GM23338 (cell line): ENCODE results near the gene UBE2D4. TPM values are rescaled to one million over a fixed set of nuclear protein-coding genes. Genes with fewer than 3 reads are reported as not detected.

Experiments used
- CREB1 ChIP-seq: fragments of 250-450 bp; sonication (Bioruptor Pico); IDR thresholded peaks from 2 replicates; pipeline ENCODE4 v1.5.0; 2020; ENCODE audit warnings: low read depth, mild to moderate bottlenecking, moderate library complexity
- EZH2 ChIP-seq: fragments of 200-600 bp; sonication (generic); IDR thresholded peaks from one replicate; pipeline ENCODE4 v1.8.0; 2017; ENCODE audit warnings: antibody characterized with exemption, mild to moderate bottlenecking, low read depth; ENCODE audit not compliant: unreplicated experiment
- EZH2phosphoT487 ChIP-seq: fragments of 200-600 bp; sonication (generic); IDR thresholded peaks from one replicate; pipeline ENCODE4 v1.8.1; 2018; ENCODE audit warnings: antibody characterized with exemption; ENCODE audit not compliant: unreplicated experiment
- NANOG ChIP-seq: IDR thresholded peaks from 2 replicates; pipeline ENCODE4 v1.6.1; 2016; ENCODE audit warnings: antibody characterized with exemption, borderline replicate concordance
- POLR2AphosphoS5 ChIP-seq: IDR thresholded peaks from 2 replicates; pipeline ENCODE4 v1.6.1; 2016; ENCODE audit warnings: antibody characterized with exemption, low read depth
- STAT1 ChIP-seq: IDR thresholded peaks from one replicate; pipeline ENCODE4 v1.6.1; 2016; ENCODE audit warnings: antibody characterized with exemption; ENCODE audit not compliant: unreplicated experiment
- ZNF114 ChIP-seq: fragments of 250-450 bp; sonication (Bioruptor Pico); IDR thresholded peaks from 2 replicates; pipeline ENCODE4 v1.5.0; 2020; ENCODE audit warnings: mild to moderate bottlenecking, moderate library complexity
- ZNF331 ChIP-seq: fragments of 250-450 bp; sonication (Bioruptor Pico); IDR thresholded peaks from 2 replicates; pipeline ENCODE4 v1.5.0; 2020; ENCODE audit warnings: low read depth, mild to moderate bottlenecking, moderate library complexity
- polyA plus RNA-seq: library from polyadenylated mRNA; unstranded; fragments of >200 nt; fragmentation: Nextera tagmentation; extraction: Ambion mirVana; gene quantifications from 2 replicates; pipeline ENCODE4 v1.2.1, GENCODE V29; 2016
- total RNA-seq: library from RNA; depleted of rRNA; stranded (reverse); fragments of >200 nt; shearing (Covaris generic); gene quantifications from 2 replicates; pipeline ENCODE4 v1.2.3, GENCODE V29; 2014
- TF ChIP-seq, protein P1 (sequence below): fragments of 250-450 bp; sonication (Bioruptor Pico); IDR thresholded peaks from 2 replicates; pipeline ENCODE4 v1.5.0; 2020; ENCODE audit warnings: mild to moderate bottlenecking, moderate library complexity
- TF ChIP-seq, protein P2 (sequence below): IDR thresholded peaks from one replicate; pipeline ENCODE4 v1.6.1; 2018; ENCODE audit warnings: antibody characterized with exemption; ENCODE audit not compliant: unreplicated experiment
- TF ChIP-seq, protein P3 (sequence below), 2 experiments: fragments of 200-600 bp in 1 of 2; sonication (generic) in 1 of 2; conservative IDR thresholded peaks; 2 replicates each; pipeline versions ENCODE4 v1.5.1 to v1.6.1; 2016 to 2017; ENCODE audit warnings: antibody characterized with exemption in 2 of 2, low read depth in 2 of 2, mild to moderate bottlenecking in 2 of 2, moderate library complexity in 1 of 2

Gene UBE2D4
- total and polyA plus RNA-seq, 2 experiments from 2014 or later, result 5.8 to 8.4 TPM

DNA sequence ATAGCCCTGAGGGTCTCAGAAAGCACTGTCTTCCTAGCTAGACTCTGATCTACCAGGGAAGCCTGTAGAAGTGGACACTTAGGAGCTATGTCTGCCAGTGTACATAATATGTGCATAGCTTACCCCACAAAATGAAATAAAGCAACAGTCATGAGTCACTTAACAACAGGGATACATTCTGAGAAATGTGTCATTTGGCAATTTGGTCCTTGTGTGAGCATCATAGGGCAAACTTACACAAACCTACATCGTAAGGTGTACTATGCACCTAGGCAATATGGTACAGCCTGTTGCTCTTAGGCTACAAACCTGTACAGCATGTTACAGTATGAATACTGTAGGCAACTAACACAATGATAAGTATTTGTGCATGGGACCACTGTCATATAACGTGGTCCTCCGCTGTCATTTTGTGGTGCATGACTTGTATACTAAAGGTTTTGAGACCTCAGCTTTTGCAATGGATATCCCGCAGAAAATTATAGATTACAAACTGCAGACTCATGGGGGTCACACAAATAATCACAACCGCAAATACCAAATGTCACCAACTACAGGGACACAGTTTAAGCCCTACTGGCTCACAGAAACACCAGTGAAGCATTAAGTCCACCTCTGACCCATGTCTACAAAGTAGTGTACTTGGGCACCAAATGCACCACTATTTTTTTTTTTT, 21.6 kb upstream of the UBE2D4 start (continued):
- TF ChIP-seq, protein P1, sequence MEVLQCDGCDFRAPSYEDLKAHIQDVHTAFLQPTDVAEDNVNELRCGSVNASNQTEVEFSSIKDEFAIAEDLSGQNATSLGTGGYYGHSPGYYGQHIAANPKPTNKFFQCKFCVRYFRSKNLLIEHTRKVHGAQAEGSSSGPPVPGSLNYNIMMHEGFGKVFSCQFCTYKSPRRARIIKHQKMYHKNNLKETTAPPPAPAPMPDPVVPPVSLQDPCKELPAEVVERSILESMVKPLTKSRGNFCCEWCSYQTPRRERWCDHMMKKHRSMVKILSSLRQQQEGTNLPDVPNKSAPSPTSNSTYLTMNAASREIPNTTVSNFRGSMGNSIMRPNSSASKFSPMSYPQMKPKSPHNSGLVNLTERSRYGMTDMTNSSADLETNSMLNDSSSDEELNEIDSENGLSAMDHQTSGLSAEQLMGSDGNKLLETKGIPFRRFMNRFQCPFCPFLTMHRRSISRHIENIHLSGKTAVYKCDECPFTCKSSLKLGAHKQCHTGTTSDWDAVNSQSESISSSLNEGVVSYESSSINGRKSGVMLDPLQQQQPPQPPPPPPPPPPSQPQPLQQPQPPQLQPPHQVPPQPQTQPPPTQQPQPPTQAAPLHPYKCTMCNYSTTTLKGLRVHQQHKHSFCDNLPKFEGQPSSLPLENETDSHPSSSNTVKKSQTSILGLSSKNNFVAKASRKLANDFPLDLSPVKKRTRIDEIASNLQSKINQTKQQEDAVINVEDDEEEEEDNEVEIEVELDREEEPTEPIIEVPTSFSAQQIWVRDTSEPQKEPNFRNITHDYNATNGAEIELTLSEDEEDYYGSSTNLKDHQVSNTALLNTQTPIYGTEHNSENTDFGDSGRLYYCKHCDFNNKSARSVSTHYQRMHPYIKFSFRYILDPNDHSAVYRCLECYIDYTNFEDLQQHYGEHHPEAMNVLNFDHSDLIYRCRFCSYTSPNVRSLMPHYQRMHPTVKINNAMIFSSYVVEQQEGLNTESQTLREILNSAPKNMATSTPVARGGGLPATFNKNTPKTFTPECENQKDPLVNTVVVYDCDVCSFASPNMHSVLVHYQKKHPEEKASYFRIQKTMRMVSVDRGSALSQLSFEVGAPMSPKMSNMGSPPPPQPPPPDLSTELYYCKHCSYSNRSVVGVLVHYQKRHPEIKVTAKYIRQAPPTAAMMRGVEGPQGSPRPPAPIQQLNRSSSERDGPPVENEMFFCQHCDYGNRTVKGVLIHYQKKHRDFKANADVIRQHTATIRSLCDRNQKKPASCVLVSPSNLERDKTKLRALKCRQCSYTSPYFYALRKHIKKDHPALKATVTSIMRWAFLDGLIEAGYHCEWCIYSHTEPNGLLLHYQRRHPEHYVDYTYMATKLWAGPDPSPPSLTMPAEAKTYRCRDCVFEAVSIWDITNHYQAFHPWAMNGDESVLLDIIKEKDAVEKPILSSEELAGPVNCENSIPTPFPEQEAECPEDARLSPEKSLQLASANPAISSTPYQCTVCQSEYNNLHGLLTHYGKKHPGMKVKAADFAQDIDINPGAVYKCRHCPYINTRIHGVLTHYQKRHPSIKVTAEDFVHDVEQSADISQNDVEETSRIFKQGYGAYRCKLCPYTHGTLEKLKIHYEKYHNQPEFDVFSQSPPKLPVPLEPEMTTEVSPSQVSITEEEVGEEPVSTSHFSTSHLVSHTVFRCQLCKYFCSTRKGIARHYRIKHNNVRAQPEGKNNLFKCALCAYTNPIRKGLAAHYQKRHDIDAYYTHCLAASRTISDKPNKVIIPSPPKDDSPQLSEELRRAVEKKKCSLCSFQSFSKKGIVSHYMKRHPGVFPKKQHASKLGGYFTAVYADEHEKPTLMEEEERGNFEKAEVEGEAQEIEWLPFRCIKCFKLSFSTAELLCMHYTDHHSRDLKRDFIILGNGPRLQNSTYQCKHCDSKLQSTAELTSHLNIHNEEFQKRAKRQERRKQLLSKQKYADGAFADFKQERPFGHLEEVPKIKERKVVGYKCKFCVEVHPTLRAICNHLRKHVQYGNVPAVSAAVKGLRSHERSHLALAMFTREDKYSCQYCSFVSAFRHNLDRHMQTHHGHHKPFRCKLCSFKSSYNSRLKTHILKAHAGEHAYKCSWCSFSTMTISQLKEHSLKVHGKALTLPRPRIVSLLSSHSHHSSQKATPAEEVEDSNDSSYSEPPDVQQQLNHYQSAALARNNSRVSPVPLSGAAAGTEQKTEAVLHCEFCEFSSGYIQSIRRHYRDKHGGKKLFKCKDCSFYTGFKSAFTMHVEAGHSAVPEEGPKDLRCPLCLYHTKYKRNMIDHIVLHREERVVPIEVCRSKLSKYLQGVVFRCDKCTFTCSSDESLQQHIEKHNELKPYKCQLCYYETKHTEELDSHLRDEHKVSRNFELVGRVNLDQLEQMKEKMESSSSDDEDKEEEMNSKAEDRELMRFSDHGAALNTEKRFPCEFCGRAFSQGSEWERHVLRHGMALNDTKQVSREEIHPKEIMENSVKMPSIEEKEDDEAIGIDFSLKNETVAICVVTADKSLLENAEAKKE, result no peak
- no peak for TF ChIP-seq NANOG
- no peak for TF ChIP-seq EZH2phosphoT487
- no peak for TF ChIP-seq CREB1 (CRISPR knock-in tag)
- TF ChIP-seq, protein P2, sequence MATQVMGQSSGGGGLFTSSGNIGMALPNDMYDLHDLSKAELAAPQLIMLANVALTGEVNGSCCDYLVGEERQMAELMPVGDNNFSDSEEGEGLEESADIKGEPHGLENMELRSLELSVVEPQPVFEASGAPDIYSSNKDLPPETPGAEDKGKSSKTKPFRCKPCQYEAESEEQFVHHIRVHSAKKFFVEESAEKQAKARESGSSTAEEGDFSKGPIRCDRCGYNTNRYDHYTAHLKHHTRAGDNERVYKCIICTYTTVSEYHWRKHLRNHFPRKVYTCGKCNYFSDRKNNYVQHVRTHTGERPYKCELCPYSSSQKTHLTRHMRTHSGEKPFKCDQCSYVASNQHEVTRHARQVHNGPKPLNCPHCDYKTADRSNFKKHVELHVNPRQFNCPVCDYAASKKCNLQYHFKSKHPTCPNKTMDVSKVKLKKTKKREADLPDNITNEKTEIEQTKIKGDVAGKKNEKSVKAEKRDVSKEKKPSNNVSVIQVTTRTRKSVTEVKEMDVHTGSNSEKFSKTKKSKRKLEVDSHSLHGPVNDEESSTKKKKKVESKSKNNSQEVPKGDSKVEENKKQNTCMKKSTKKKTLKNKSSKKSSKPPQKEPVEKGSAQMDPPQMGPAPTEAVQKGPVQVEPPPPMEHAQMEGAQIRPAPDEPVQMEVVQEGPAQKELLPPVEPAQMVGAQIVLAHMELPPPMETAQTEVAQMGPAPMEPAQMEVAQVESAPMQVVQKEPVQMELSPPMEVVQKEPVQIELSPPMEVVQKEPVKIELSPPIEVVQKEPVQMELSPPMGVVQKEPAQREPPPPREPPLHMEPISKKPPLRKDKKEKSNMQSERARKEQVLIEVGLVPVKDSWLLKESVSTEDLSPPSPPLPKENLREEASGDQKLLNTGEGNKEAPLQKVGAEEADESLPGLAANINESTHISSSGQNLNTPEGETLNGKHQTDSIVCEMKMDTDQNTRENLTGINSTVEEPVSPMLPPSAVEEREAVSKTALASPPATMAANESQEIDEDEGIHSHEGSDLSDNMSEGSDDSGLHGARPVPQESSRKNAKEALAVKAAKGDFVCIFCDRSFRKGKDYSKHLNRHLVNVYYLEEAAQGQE, result no peak
- TF ChIP-seq EZH2, result no peak
- TF ChIP-seq POLR2AphosphoS5, result no peak
- TF ChIP-seq STAT1, result no peak
- TF ChIP-seq, protein P3, sequence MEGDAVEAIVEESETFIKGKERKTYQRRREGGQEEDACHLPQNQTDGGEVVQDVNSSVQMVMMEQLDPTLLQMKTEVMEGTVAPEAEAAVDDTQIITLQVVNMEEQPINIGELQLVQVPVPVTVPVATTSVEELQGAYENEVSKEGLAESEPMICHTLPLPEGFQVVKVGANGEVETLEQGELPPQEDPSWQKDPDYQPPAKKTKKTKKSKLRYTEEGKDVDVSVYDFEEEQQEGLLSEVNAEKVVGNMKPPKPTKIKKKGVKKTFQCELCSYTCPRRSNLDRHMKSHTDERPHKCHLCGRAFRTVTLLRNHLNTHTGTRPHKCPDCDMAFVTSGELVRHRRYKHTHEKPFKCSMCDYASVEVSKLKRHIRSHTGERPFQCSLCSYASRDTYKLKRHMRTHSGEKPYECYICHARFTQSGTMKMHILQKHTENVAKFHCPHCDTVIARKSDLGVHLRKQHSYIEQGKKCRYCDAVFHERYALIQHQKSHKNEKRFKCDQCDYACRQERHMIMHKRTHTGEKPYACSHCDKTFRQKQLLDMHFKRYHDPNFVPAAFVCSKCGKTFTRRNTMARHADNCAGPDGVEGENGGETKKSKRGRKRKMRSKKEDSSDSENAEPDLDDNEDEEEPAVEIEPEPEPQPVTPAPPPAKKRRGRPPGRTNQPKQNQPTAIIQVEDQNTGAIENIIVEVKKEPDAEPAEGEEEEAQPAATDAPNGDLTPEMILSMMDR (conservative IDR thresholded peaks at IDR 0.05; ENCODE audit: low read depth in 2 of 2), result no peak
- no peak for TF ChIP-seq ZNF114 (CRISPR knock-in tag)
- no peak for TF ChIP-seq ZNF331 (CRISPR knock-in tag)
